Osteocyte (in vitro differentiated cells): ENCODE results near the gene SPC24. TPM values are rescaled to one million over a fixed set of nuclear protein-coding genes. Genes with fewer than 3 reads are reported as not detected.
"Not testable (repeated sequence)": the region's sequence is repeated elsewhere in the genome, so short reads cannot be mapped to it uniquely, and the experiment has no call there.

Source experiments
- DNase-seq: peaks from one replicate; pipeline ENCODE4 v3.0.0; 2021; ENCODE audit warnings: mixed read lengths; ENCODE audit not compliant: unreplicated experiment; ENCODE audit errors: extremely low spot score
- H3K27ac Mint-ChIP-seq: one replicate; pipeline ENCODE4 v1.8.0; 2021; ENCODE audit warnings: mild to moderate bottlenecking, mixed read lengths; ENCODE audit not compliant: unreplicated experiment
- H3K27me3 Mint-ChIP-seq: one replicate; pipeline ENCODE4 v1.8.0; 2021; ENCODE audit warnings: mixed read lengths; ENCODE audit not compliant: unreplicated experiment
- H3K36me3 Mint-ChIP-seq: one replicate; pipeline ENCODE4 v1.8.0; 2021; ENCODE audit warnings: mixed read lengths; ENCODE audit not compliant: unreplicated experiment
- H3K4me1 Mint-ChIP-seq: one replicate; pipeline ENCODE4 v1.8.0; 2021; ENCODE audit warnings: mixed read lengths; ENCODE audit not compliant: unreplicated experiment
- H3K4me3 Mint-ChIP-seq: one replicate; pipeline ENCODE4 v1.8.0; 2021; ENCODE audit warnings: mild to moderate bottlenecking, moderate library complexity, mixed read lengths; ENCODE audit not compliant: unreplicated experiment
- H3K9me3 Mint-ChIP-seq: one replicate; pipeline ENCODE4 v1.8.0; 2021; ENCODE audit warnings: mixed read lengths; ENCODE audit not compliant: unreplicated experiment
- total RNA-seq: library from RNA; stranded (reverse); gene quantifications from 2 replicates; pipeline ENCODE4 v1.2.1, GENCODE V29; 2021
- TF ChIP-seq, protein P1 (sequence below): fragments of 200-600 bp; sonication (generic); IDR thresholded peaks from 2 replicates; pipeline ENCODE4 v1.5.0; 2021; ENCODE audit warnings: antibody characterized with exemption, mild to moderate bottlenecking, moderate library complexity

SPC24 gene
- total RNA-seq, 1 donor from 2014 or later: 13.5 TPM

DNA sequence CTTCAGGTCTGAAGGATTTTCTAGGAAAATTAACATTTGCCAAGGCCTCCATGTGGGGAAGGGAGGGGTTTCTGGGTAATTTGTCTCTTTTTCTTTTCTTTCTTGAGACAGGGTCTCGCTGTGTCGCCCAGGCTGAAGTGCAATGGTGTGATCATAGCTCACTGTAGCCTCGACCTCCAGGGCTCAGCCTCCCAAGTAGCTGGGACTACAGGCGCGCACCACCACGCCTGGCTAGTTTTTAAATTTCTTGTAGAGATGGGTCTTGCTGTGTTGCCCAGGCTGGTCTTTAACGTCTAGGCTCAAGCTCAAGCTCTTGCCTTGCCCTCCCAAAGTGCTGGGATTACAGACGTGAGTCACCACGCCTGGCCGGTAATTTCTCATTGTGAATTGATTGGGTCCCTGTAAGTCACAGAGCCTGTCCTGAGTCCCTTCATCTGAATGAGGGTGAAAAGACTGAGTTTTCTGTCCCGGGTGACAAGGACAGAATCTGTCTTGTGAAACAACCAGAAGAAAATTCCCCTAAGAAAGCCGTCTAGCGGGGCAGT, 10.0 kb upstream of the SPC24 start:
- no peaks in the 10 kb centered on the region for H3K9me3 Mint-ChIP-seq
- peaks cover 54% of the 10 kb centered on the region for H3K36me3 Mint-ChIP-seq
- peaks cover 10% of the 10 kb centered on the region for H3K4me1 Mint-ChIP-seq
- TF ChIP-seq, protein P1, sequence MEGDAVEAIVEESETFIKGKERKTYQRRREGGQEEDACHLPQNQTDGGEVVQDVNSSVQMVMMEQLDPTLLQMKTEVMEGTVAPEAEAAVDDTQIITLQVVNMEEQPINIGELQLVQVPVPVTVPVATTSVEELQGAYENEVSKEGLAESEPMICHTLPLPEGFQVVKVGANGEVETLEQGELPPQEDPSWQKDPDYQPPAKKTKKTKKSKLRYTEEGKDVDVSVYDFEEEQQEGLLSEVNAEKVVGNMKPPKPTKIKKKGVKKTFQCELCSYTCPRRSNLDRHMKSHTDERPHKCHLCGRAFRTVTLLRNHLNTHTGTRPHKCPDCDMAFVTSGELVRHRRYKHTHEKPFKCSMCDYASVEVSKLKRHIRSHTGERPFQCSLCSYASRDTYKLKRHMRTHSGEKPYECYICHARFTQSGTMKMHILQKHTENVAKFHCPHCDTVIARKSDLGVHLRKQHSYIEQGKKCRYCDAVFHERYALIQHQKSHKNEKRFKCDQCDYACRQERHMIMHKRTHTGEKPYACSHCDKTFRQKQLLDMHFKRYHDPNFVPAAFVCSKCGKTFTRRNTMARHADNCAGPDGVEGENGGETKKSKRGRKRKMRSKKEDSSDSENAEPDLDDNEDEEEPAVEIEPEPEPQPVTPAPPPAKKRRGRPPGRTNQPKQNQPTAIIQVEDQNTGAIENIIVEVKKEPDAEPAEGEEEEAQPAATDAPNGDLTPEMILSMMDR: no peak
- no peak for DNase-seq
- H3K27me3 Mint-ChIP-seq: no peaks in the 10 kb centered on the region
- no peak overlapping the region for H3K4me3 Mint-ChIP-seq
- H3K27ac Mint-ChIP-seq: no peak overlapping the region

DNA sequence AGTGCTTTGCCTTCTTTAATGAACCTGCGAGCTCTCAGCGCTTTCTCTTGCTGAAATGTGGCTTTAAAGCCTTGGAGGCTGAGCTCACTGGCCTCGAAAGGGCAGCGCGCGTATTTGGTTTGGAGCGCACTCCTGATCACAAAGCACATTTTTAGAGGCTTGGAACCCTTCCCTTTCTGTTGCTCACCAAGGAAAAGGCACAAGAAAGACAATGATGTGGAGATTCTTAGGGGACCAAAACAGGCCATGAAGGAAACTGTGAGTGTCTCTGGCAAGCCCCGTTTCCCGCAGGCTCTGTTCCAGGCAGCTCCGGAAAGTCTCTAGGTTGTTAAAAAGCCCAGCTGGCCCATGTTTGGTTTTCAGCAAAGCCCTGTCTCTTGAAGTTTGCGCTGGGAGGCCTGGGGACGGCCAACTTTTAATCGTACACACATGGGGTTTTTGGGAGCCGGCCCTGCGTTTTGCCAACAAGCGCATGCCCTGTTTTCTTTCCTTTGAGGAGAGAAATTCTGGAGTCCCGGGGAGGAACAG, 9.4 kb upstream of the SPC24 start:
- Mint-ChIP-seq H3K27ac (no peak overlapping the region), H3K4me1 (peaks cover 9% of the 10 kb centered on the region), H3K27me3 (no peaks in the 10 kb centered on the region), H3K4me3 (no peak overlapping the region), H3K36me3 (peaks cover 48% of the 10 kb centered on the region), H3K9me3 (no peaks in the 10 kb centered on the region)
- TF ChIP-seq, protein P1: no peak
- no peak for DNase-seq

DNA sequence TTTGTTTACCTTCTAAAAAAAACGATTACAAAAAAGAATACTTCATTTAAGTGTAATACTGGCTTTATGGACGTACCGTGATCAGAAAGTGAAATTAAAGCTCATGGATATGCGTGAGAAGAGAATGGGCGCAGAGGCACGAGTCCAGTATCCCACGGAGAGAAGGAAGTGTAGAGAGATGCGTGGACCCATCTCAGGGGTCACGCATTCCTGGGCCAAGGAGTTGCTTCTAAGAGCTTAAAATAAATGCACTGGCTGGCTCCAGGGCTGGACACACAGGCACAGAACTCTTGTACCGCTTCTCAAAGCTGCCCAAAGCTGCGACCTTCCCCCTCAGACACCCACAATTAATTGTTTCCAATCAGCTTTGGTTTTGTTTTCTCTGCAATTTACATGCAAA, 8.7 kb upstream of the SPC24 start:
- H3K27ac Mint-ChIP-seq: no peak overlapping the region
- H3K27me3 Mint-ChIP-seq: no peaks in the 10 kb centered on the region
- DNase-seq: no peak
- H3K4me3 Mint-ChIP-seq: no peak overlapping the region
- H3K36me3 Mint-ChIP-seq: peaks cover 44% of the 10 kb centered on the region
- TF ChIP-seq, protein P1: no peak
- no peaks in the 10 kb centered on the region for H3K9me3 Mint-ChIP-seq
- H3K4me1 Mint-ChIP-seq: peaks cover 6% of the 10 kb centered on the region

DNA sequence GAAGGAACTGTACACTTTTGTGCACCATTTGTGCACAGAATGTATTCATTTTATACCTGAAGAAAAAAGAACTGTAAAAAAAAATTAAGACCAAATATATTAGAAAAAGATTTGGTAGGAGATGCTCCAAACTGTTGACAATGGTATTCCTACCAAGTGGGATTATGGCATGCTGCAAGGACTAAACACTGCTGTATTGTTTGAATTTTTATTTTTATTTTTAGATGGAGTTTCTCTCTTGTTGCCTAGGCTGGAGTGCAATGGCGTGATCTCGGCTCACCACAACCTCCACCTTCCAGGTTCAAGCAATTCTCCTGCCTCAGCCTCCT, 4.8 kb upstream of the SPC24 start:
- H3K36me3 Mint-ChIP-seq: peaks cover 17% of the 10 kb centered on the region
- H3K27me3 Mint-ChIP-seq, H3K4me3 Mint-ChIP-seq, H3K9me3 Mint-ChIP-seq, DNase-seq: not testable (repeated sequence)
- H3K27ac Mint-ChIP-seq: peak overlapping the region; percentile 56
- peaks cover 21% of the 10 kb centered on the region for H3K4me1 Mint-ChIP-seq

DNA sequence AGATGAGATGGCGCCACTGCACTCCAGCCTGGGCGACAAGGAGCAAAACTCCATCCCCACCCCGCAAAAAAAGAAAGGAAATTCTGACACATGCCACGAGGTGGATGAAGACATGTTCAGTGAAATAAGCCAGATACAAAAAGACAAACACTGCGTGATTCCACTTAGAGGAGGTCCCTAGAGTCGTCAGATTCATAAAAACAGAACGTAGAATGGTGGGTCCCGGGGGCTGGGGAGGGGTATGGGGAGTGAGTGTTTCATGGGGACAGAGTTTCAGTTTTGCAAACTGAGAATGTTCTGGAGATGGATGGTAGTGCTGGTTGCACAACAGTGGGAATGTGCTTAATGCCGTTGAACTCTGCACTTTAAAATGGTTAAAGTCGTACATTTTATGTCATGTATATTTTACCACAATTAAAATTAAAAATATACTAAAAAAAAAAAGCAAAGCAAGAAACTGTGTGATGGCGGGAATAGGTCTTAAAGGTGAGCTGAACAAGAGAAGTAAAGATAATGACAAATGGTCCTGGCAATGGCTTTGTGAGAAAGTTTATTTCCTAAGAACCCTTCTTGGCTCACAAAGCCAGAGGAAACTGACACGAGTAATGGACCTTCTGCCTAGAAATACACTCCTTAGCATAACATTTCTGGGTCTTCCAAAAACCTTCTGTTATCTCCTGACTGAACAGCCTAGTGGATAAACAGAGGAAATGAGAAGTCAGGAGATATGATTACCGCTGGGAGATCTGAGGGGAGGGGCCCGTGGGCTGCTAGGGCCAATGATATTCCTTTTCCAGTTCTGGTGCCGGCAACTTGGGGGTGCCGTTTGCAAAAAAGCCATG, 4.2 kb upstream of the SPC24 start:
- peaks cover 23% of the 10 kb centered on the region for H3K4me1 Mint-ChIP-seq
- H3K27ac Mint-ChIP-seq: peak overlapping the region; percentile 56
- no peak overlapping the region for H3K4me3 Mint-ChIP-seq
- TF ChIP-seq, protein P1: no peak
- no peak for DNase-seq
- no peaks in the 10 kb centered on the region for H3K9me3 Mint-ChIP-seq
- no peaks in the 10 kb centered on the region for H3K27me3 Mint-ChIP-seq
- H3K36me3 Mint-ChIP-seq: peaks cover 11% of the 10 kb centered on the region
